ENCODE results near the gene BEST2.
A peak's percentile ranks its signal among the peaks of the same experiment; 100 is the strongest.

BEST2 gene

GRCh38 chr19:12767666-12768065, 16.1 kb downstream of the BEST2 start:
- no peak for DNase-seq

GRCh38 chr19:12769689-12770088, 18.1 kb downstream of the BEST2 start:
- DNase-seq, result no peak

GRCh38 chr19:12770922-12771321, 19.3 kb downstream of the BEST2 start:
- DNase-seq, result no peak

GRCh38 chr19:12772323-12772722, 20.7 kb downstream of the BEST2 start:
- DNase-seq, result no peak

- peak in 1 of 56 donors; percentile 6 for DNase-seq
These were observed 22.0 kb downstream of the BEST2 start for GRCh38 chr19:12773571-12773970.

- peak in 24 of 56 donors; percentile 31 to 80 (median 52) for DNase-seq
These were observed 23.3 kb downstream of the BEST2 start, which contains the start of gene HOOK2 for GRCh38 chr19:12774588-12775555. TSS of gene HOOK2 (minus strand) at chr19:12775552. CDS start at chr19:12775449, 103 bp downstream.

GRCh38 chr19:12777217-12778016, 25.8 kb downstream of the BEST2 start:
- DNase-seq, result peak in 52 of 56 donors; percentile 22 to 87 (median 69)

GRCh38 chr19:12778017-12778904, 26.7 kb downstream of the BEST2 start:
- peak in 42 of 56 donors; percentile 29 to 81 (median 64) for DNase-seq

- DNase-seq, result peak in 1 of 56 donors; percentile 48
These were observed 27.2 kb downstream of the BEST2 start for GRCh38 chr19:12778905-12779161.

- peak in 21 of 56 donors; percentile 8 to 62 (median 25) for DNase-seq
These were observed 27.8 kb downstream of the BEST2 start for GRCh38 chr19:12779162-12779993.

GRCh38 chr19:12782174-12782423, 30.5 kb downstream of the BEST2 start:
- DNase-seq, result no peak

GRCh38 chr19:12782424-12783290, 31.1 kb downstream of the BEST2 start:
- peak in 54 of 56 donors; percentile 65 to 98 (median 89) for DNase-seq

- DNase-seq, result peak in 2 of 56 donors; percentile 20 to 54
These were observed 31.8 kb downstream of the BEST2 start for GRCh38 chr19:12783291-12783848.

- peak in 10 of 56 donors; percentile 2 to 49 (median 22) for DNase-seq
These were observed 32.3 kb downstream of the BEST2 start for GRCh38 chr19:12783849-12784393.

- peak in 4 of 56 donors; percentile 6 to 12 (median 8) for DNase-seq
These were observed 32.8 kb downstream of the BEST2 start for GRCh38 chr19:12784394-12784870.

GRCh38 chr19:12784871-12785430, 33.4 kb downstream of the BEST2 start:
- DNase-seq, result no peak

- peak in 17 of 56 donors; percentile 2 to 35 (median 20) for DNase-seq
These were observed 33.9 kb downstream of the BEST2 start for GRCh38 chr19:12785431-12786031.

Data from nucleus accumbens (tissue), 56 donors.